HL-60 (cell line): Measurements from ENCODE around the gene AKAP6.

Experiments
- DNase-seq, 2 experiments: peaks; one replicate each; pipeline ENCODE4 v3.0.0-alpha.2; 2010 to 2020; ENCODE audit warnings: low read depth in 1 of 2, low spot score in 1 of 2
- H3K27ac ChIP-seq: fragments of 250-450 bp; sonication (Bioruptor Pico); replicated peaks from 2 replicates; pipeline ENCODE4 v1.5.1; 2020; ENCODE audit warnings: mild to moderate bottlenecking, moderate library complexity
- H3K27me3 ChIP-seq: fragments of 250-450 bp; sonication (Bioruptor Pico); 2 replicates; pipeline ENCODE4 v1.5.1; 2021; ENCODE audit warnings: mild to moderate bottlenecking, moderate library complexity; ENCODE audit not compliant: insufficient read depth, poor library complexity, severe bottlenecking
- H3K4me3 ChIP-seq: replicated peaks from 2 replicates; pipeline ENCODE4 v1.5.1; 2011; ENCODE audit warnings: mild to moderate bottlenecking, control low read depth, low read length; ENCODE audit not compliant: insufficient read depth
- CTCF ChIP-seq: IDR thresholded peaks from one replicate; pipeline ENCODE4 v1.5.1; 2011; ENCODE audit warnings: low read length, control low read depth, inconsistent platforms; ENCODE audit not compliant: insufficient read depth
- GABPA ChIP-seq: IDR thresholded peaks from 2 replicates; pipeline ENCODE4 v1.6.1; 2012; ENCODE audit warnings: low read depth
- POLR2AphosphoS5 ChIP-seq: IDR thresholded peaks from 2 replicates; pipeline ENCODE4 v1.6.1; 2012; ENCODE audit warnings: low read depth
- REST ChIP-seq: IDR thresholded peaks from 2 replicates; pipeline ENCODE4 v1.6.1; 2012; ENCODE audit warnings: low read depth; ENCODE audit not compliant: insufficient replicate concordance
- SPI1 ChIP-seq: IDR thresholded peaks from 2 replicates; pipeline ENCODE4 v1.6.1; 2012; ENCODE audit warnings: low read depth, mild to moderate bottlenecking, borderline replicate concordance

AKAP6 gene

GRCh38 chr14:32770422-32770821 lies 441.3 kb downstream of the AKAP6 start:
- no peak for DNase-seq
- no peak for TF ChIP-seq SPI1
- TF ChIP-seq GABPA = no peak
- TF ChIP-seq CTCF = no peak
- no peak for TF ChIP-seq REST
- no peak for TF ChIP-seq POLR2AphosphoS5

GRCh38 chr14:32774214-32774613 lies 445.1 kb downstream of the AKAP6 start:
- H3K27ac ChIP-seq = no peak overlapping the region
- no peak overlapping the region for H3K4me3 ChIP-seq
- H3K27me3 ChIP-seq = no peaks in the 10 kb centered on the region
- no peak for DNase-seq
- TF ChIP-seq GABPA = no peak
- TF ChIP-seq REST = no peak
- no peak for TF ChIP-seq CTCF
- no peak for TF ChIP-seq SPI1
- no peak for TF ChIP-seq POLR2AphosphoS5

More at GRCh38 chr14:32770422-32770821, 441.3 kb downstream of the AKAP6 start:
- Histone ChIP-seq H3K27me3 (no peaks in the 10 kb centered on the region), H3K27ac (no peak overlapping the region), H3K4me3 (no peak overlapping the region)

- no peak overlapping the region for H3K27ac ChIP-seq
- TF ChIP-seq POLR2AphosphoS5 = no peak
- TF ChIP-seq GABPA = no peak
- no peak for TF ChIP-seq CTCF
- no peak for TF ChIP-seq SPI1
- no peak for TF ChIP-seq REST
- H3K4me3 ChIP-seq = no peak overlapping the region
- no peak for DNase-seq
- no peaks in the 10 kb centered on the region for H3K27me3 ChIP-seq
These were observed 450.7 kb downstream of the AKAP6 start for GRCh38 chr14:32779840-32780239.
